HCT116 (cell line): ENCODE measurements around the gene KMO.

ENCODE experiments used
- CEBPB ChIP-seq: IDR thresholded peaks from 2 replicates; pipeline ENCODE4 v1.6.1; 2012; ENCODE audit warnings: low read depth
- ELF1 ChIP-seq: IDR thresholded peaks from 2 replicates; pipeline ENCODE4 v1.6.1; 2012; ENCODE audit warnings: low read depth, borderline replicate concordance
- EZH2 ChIP-seq: fragments of 200-600 bp; sonication (generic); IDR thresholded peaks from 2 replicates; pipeline ENCODE4 v1.6.1; 2017; ENCODE audit warnings: antibody characterized with exemption, mixed run types
- JUND ChIP-seq: IDR thresholded peaks from 2 replicates; pipeline ENCODE4 v1.6.1; 2012
- POLR2A ChIP-seq: IDR thresholded peaks from 2 replicates; pipeline ENCODE4 v1.7.0; 2011; ENCODE audit warnings: borderline replicate concordance; ENCODE audit not compliant: insufficient read depth, insufficient read length; ENCODE audit errors: extremely low read depth
- POLR2AphosphoS5 ChIP-seq: IDR thresholded peaks from 2 replicates; pipeline ENCODE4 v1.6.1; 2011; ENCODE audit warnings: mild to moderate bottlenecking, low read depth, low read length, moderate library complexity
- SIN3A ChIP-seq: IDR thresholded peaks from 2 replicates; pipeline ENCODE4 v1.6.1; 2012; ENCODE audit warnings: low read depth
- ZFX ChIP-seq: fragments of 450-650 bp; IDR thresholded peaks from 2 replicates; pipeline ENCODE4 v1.6.1; 2017
- TF ChIP-seq, protein P1 (sequence below), 3 experiments: fragments of 200-600 bp in 1 of 3; sonication (generic) in 1 of 3; IDR thresholded peaks in 2 of 3; conservative IDR thresholded peaks in 1 of 3; 2 replicates each; pipeline ENCODE4 v1.5.1; 2012 to 2017; ENCODE audit warnings: low read depth in 2 of 3, low read length in 2 of 3, antibody characterized with exemption in 1 of 3, borderline replicate concordance in 1 of 3, control low read depth in 1 of 3, mild to moderate bottlenecking in 1 of 3, mixed read lengths in 1 of 3, mixed run types in 1 of 3, moderate library complexity in 1 of 3; ENCODE audit not compliant: insufficient read depth in 1 of 3
- TF ChIP-seq, protein P2 (sequence below): IDR thresholded peaks from 2 replicates; pipeline ENCODE4 v1.6.1; 2012
- TF ChIP-seq, protein P3 (sequence below): IDR thresholded peaks from 2 replicates; pipeline ENCODE4 v1.6.1; 2012; ENCODE audit warnings: low read depth
- TF ChIP-seq, protein P4 (sequence below): IDR thresholded peaks from 2 replicates; pipeline ENCODE4 v1.6.1; 2012
- TF ChIP-seq, protein P5 (sequence below): IDR thresholded peaks from 2 replicates; pipeline ENCODE4 v1.6.1; 2011; ENCODE audit warnings: mild to moderate bottlenecking, low read length, moderate library complexity; ENCODE audit not compliant: insufficient replicate concordance; ENCODE audit errors: extremely low read depth

DNA sequence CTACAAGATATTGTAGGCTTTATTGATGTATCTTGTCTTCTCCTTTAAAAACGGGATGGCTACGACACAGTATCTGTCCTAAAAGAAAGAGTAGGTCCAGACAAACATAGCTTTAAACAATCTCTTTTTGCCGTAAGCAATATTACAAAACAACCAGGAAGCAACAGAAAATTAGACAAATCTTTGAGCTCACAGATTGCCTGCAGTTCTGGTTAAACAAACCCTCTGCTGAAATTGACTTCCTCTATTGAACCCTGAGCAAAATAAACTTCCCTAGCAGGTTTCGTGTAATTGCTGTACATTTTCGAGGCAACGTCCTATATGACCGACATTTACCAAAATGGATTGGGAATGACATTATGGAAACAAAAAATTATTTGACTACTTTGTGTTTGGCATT is 57.3 kb downstream of the KMO start:
- TF ChIP-seq, protein P1, sequence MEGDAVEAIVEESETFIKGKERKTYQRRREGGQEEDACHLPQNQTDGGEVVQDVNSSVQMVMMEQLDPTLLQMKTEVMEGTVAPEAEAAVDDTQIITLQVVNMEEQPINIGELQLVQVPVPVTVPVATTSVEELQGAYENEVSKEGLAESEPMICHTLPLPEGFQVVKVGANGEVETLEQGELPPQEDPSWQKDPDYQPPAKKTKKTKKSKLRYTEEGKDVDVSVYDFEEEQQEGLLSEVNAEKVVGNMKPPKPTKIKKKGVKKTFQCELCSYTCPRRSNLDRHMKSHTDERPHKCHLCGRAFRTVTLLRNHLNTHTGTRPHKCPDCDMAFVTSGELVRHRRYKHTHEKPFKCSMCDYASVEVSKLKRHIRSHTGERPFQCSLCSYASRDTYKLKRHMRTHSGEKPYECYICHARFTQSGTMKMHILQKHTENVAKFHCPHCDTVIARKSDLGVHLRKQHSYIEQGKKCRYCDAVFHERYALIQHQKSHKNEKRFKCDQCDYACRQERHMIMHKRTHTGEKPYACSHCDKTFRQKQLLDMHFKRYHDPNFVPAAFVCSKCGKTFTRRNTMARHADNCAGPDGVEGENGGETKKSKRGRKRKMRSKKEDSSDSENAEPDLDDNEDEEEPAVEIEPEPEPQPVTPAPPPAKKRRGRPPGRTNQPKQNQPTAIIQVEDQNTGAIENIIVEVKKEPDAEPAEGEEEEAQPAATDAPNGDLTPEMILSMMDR (IDR thresholded peaks at IDR 0.05 in 2 of 3, conservative IDR thresholded peaks at IDR 0.05 in 1 of 3; ENCODE audit: borderline replicate concordance in 1 of 3, insufficient read depth in 1 of 3, low read depth in 2 of 3, low read length in 2 of 3), result no peak
- no peak for TF ChIP-seq POLR2A
- TF ChIP-seq, protein P2, sequence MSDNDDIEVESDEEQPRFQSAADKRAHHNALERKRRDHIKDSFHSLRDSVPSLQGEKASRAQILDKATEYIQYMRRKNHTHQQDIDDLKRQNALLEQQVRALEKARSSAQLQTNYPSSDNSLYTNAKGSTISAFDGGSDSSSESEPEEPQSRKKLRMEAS, result no peak
- TF ChIP-seq, protein P3, sequence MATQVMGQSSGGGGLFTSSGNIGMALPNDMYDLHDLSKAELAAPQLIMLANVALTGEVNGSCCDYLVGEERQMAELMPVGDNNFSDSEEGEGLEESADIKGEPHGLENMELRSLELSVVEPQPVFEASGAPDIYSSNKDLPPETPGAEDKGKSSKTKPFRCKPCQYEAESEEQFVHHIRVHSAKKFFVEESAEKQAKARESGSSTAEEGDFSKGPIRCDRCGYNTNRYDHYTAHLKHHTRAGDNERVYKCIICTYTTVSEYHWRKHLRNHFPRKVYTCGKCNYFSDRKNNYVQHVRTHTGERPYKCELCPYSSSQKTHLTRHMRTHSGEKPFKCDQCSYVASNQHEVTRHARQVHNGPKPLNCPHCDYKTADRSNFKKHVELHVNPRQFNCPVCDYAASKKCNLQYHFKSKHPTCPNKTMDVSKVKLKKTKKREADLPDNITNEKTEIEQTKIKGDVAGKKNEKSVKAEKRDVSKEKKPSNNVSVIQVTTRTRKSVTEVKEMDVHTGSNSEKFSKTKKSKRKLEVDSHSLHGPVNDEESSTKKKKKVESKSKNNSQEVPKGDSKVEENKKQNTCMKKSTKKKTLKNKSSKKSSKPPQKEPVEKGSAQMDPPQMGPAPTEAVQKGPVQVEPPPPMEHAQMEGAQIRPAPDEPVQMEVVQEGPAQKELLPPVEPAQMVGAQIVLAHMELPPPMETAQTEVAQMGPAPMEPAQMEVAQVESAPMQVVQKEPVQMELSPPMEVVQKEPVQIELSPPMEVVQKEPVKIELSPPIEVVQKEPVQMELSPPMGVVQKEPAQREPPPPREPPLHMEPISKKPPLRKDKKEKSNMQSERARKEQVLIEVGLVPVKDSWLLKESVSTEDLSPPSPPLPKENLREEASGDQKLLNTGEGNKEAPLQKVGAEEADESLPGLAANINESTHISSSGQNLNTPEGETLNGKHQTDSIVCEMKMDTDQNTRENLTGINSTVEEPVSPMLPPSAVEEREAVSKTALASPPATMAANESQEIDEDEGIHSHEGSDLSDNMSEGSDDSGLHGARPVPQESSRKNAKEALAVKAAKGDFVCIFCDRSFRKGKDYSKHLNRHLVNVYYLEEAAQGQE, result no peak
- TF ChIP-seq ZFX, result no peak
- no peak for TF ChIP-seq EZH2
- TF ChIP-seq, protein P4, sequence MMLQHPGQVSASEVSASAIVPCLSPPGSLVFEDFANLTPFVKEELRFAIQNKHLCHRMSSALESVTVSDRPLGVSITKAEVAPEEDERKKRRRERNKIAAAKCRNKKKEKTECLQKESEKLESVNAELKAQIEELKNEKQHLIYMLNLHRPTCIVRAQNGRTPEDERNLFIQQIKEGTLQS, result no peak
- TF ChIP-seq POLR2AphosphoS5, result no peak
- TF ChIP-seq SIN3A, result no peak
- TF ChIP-seq CEBPB, result no peak
- TF ChIP-seq, protein P5, sequence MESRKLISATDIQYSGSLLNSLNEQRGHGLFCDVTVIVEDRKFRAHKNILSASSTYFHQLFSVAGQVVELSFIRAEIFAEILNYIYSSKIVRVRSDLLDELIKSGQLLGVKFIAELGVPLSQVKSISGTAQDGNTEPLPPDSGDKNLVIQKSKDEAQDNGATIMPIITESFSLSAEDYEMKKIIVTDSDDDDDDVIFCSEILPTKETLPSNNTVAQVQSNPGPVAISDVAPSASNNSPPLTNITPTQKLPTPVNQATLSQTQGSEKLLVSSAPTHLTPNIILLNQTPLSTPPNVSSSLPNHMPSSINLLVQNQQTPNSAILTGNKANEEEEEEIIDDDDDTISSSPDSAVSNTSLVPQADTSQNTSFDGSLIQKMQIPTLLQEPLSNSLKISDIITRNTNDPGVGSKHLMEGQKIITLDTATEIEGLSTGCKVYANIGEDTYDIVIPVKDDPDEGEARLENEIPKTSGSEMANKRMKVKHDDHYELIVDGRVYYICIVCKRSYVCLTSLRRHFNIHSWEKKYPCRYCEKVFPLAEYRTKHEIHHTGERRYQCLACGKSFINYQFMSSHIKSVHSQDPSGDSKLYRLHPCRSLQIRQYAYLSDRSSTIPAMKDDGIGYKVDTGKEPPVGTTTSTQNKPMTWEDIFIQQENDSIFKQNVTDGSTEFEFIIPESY, result no peak
- TF ChIP-seq JUND, result no peak
- no peak for TF ChIP-seq ELF1
